ENCODE measurements around the gene OR2G2. TPM values are rescaled to one million over a fixed set of nuclear protein-coding genes. Genes with fewer than 3 reads are reported as not detected.

Gene OR2G2
- total and polyA plus RNA-seq, 2 of the 13 experiments (the other 11 are each of a cell fraction or from before 2014, with no cell fraction given) = not detected

DNA sequence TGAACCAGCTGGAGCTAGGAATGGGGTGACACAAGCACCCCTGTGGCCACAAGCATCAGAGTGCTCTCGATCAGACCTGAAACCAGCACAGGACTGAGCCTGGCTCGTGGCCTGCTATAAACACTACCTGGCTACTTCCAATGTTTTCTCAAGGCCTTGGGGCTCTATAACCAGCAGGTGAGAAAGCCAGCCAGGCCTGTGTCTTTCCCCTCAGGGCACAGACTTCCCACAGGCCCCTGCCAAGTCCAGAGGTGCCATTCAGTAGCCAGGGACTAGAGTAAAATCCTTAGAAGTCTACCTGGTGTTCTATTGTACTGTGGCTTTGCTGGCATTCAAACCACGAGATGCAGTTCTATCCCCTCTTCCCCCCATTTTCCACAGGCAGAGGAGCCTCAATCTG, 39.8 kb downstream of the OR2G2 start (continued):
- TF ChIP-seq FOXO4 (CRISPR knock-in tag; conservative IDR thresholded peaks at IDR 0.05) = no peak
- no peak for TF ChIP-seq CBFB (CRISPR knock-in tag; IDR thresholded peaks at IDR 0.05)
- no peak for TF ChIP-seq GPN1 (CRISPR knock-in tag; IDR thresholded peaks at IDR 0.05; ENCODE audit: borderline replicate concordance)

DNA sequence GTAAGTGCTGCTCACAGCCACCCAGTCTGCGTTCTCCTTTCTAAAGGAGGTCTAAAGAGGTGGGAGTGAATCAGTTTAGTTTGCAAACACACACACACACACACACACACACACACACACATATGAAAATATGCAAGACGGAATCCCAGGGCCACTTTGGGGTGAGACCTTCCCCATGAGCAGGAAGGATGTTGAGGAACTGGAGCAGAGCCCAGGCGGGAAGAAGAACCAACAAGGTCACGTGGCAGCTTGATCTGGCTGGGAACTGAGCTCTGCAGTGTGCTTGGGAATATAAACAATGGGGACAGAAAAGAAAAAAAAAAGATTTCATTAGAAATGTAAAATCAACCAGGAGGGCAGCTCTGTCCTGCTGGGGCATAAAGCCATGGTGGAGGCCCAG, 49.9 kb downstream of the OR2G2 start:
- ChIA-PET CTCF (ENCODE audit: low intra/inter-chr PET ratio, low total read pairs) (no interaction called here), POLR2A (no interaction called here)
- H3K4me1 ChIP-seq (ENCODE audit: insufficient read depth, low read length) = no peaks in the 10 kb centered on the region
- H3K79me2 ChIP-seq (ENCODE audit: insufficient read depth, low read length) = no peaks in the 10 kb centered on the region
- ATAC-seq = no peak
- H3K4me2 ChIP-seq (ENCODE audit: low read depth, low read length) = no peak overlapping the region
- no peak overlapping the region for H3K9ac ChIP-seq (ENCODE audit: insufficient read depth, low read depth, low read length)
- no peak overlapping the region for H3K4me3 ChIP-seq (replicated peaks in 1 of 3; ENCODE audit: insufficient read depth in 1 of 3, low read depth in 2 of 3, low read length in 3 of 3)
- BruUV-seq (replicated peaks) = no TSS peak
- no peaks in the 10 kb centered on the region for H3K27me3 ChIP-seq (ENCODE audit: control insufficient read depth in 1 of 2, insufficient read depth in 2 of 2, low read length in 2 of 2)
- TF ChIP-seq TRIM24 (CRISPR knock-in tag; IDR thresholded peaks at IDR 0.05) = no peak
- TF ChIP-seq MEF2D (CRISPR knock-in tag; IDR thresholded peaks at IDR 0.05) = no peak
- TF ChIP-seq MAFK (conservative IDR thresholded peaks at IDR 0.05 in 1 of 2, IDR thresholded peaks at IDR 0.05 in 1 of 2; ENCODE audit: low read length in 2 of 2) = no peak
- no peak for TF ChIP-seq NFAT5 (CRISPR knock-in tag; IDR thresholded peaks at IDR 0.05)
- TF ChIP-seq, protein P1, sequence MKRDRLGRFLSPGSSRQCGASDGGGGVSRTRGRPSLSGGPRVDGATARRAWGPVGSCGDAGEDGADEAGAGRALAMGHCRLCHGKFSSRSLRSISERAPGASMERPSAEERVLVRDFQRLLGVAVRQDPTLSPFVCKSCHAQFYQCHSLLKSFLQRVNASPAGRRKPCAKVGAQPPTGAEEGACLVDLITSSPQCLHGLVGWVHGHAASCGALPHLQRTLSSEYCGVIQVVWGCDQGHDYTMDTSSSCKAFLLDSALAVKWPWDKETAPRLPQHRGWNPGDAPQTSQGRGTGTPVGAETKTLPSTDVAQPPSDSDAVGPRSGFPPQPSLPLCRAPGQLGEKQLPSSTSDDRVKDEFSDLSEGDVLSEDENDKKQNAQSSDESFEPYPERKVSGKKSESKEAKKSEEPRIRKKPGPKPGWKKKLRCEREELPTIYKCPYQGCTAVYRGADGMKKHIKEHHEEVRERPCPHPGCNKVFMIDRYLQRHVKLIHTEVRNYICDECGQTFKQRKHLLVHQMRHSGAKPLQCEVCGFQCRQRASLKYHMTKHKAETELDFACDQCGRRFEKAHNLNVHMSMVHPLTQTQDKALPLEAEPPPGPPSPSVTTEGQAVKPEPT (CRISPR knock-in tag; IDR thresholded peaks at IDR 0.05; ENCODE audit: low read depth) = no peak
- H3K27ac ChIP-seq (ENCODE audit: extremely low read length, insufficient read depth, low read length) = no peak overlapping the region
- no peak for DNase-seq (ENCODE audit: low spot score)
- no peaks in the 10 kb centered on the region for H3K9me3 ChIP-seq (ENCODE audit: low read length)
- H4K20me1 ChIP-seq (ENCODE audit: insufficient read depth, low read length) = no peaks in the 10 kb centered on the region
- no peak for FAIRE-seq
- intact Hi-C loops (cut with micrococcal nuclease; ENCODE audit: unreplicated experiment) = no loop called here
- in situ Hi-C loops (cut with HindIII; ENCODE audit: extremely low pct_ligation_motif_present, low pct_unique_long_range_greater_than_20kb) = no loop called here
- WGBS (ENCODE audit: low lambda C conversion rate) = 2% methylated on average over 4 of the region's 4 CpGs
- no peak overlapping the region for H2AFZ ChIP-seq (ENCODE audit: low read length)
- no peaks in the 10 kb centered on the region for H3K36me3 ChIP-seq (replicated peaks in 1 of 2; ENCODE audit: control insufficient read depth in 1 of 2, insufficient read depth in 2 of 2, low read length in 2 of 2)
